ENCODE measurements around the gene KCTD11. TPM values are rescaled to one million over a fixed set of nuclear protein-coding genes. Genes with fewer than 3 reads are reported as not detected.
A peak's percentile ranks its signal among the peaks of the same experiment; 100 is the strongest.

The KCTD11 gene
- total and polyA plus RNA-seq, 2 experiments from 2014 or later, result 2.2 to 7.7 TPM

GRCh38 chr17:7348478-7349242 is 3.3 kb upstream of the KCTD11 start (continued):
- no peak for TF ChIP-seq CTCF (conservative IDR thresholded peaks at IDR 0.05; ENCODE audit: low read depth in 2 of 2)
- no peak for TF ChIP-seq JUNB (IDR thresholded peaks at IDR 0.05; ENCODE audit: unreplicated experiment)
- TF ChIP-seq ZNF114 (CRISPR knock-in tag; IDR thresholded peaks at IDR 0.05), result no peak
- TF ChIP-seq NANOG (IDR thresholded peaks at IDR 0.05; ENCODE audit: borderline replicate concordance), result no peak
- TF ChIP-seq CREB1 (CRISPR knock-in tag; IDR thresholded peaks at IDR 0.05; ENCODE audit: low read depth), result no peak
- TF ChIP-seq, protein P1, sequence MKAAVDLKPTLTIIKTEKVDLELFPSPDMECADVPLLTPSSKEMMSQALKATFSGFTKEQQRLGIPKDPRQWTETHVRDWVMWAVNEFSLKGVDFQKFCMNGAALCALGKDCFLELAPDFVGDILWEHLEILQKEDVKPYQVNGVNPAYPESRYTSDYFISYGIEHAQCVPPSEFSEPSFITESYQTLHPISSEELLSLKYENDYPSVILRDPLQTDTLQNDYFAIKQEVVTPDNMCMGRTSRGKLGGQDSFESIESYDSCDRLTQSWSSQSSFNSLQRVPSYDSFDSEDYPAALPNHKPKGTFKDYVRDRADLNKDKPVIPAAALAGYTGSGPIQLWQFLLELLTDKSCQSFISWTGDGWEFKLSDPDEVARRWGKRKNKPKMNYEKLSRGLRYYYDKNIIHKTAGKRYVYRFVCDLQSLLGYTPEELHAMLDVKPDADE (IDR thresholded peaks at IDR 0.05), result no peak
- no peak for TF ChIP-seq REST (IDR thresholded peaks at IDR 0.05; ENCODE audit: unreplicated experiment)
- no peak for TF ChIP-seq EZH2 (IDR thresholded peaks at IDR 0.05; ENCODE audit: low read depth, unreplicated experiment)
- TF ChIP-seq STAT1 (IDR thresholded peaks at IDR 0.05; ENCODE audit: unreplicated experiment), result no peak
- no peak for TF ChIP-seq EZH2phosphoT487 (IDR thresholded peaks at IDR 0.05; ENCODE audit: unreplicated experiment)

GRCh38 chr17:7352503-7352889 is 534 bp downstream of the KCTD11 start:
- Histone ChIP-seq H4K20me1 (replicated peaks; ENCODE audit: insufficient read depth) (no peaks in the 10 kb centered on the region; the same call in 1 of the 2 replicates), H3K4me2 (peak overlapping the region; percentile 99), H3K4me1 (ENCODE audit: insufficient read depth) (peaks cover 24% of the 10 kb centered on the region), H3K36me3 (ENCODE audit: insufficient read depth) (no peaks in the 10 kb centered on the region), H3K79me2 (replicated peaks; ENCODE audit: insufficient read depth) (no peaks in the 10 kb centered on the region), H3K4me3 (peak overlapping the region; percentile 96), H3K27ac (ENCODE audit: low read depth) (no peak overlapping the region), H3K9me2 (ENCODE audit: insufficient read depth) (no peaks in the 10 kb centered on the region), H2AFZ (peak overlapping the region; percentile 69; the same call in 1 of the 2 replicates), H3F3A (replicated peaks; ENCODE audit: low read depth) (peaks cover 18% of the 10 kb centered on the region), H3K27me3 (ENCODE audit: insufficient read depth) (no peaks in the 10 kb centered on the region)
- Mint-ChIP-seq H3K27me3 (ENCODE audit: insufficient read depth, low read depth, poor library complexity) (peaks cover 47% of the 10 kb centered on the region), H3K9me3 (no peaks in the 10 kb centered on the region), H3K27ac (peak overlapping the region; percentile 42; the same call in 1 of the 2 replicates), H3K4me3 (peak overlapping the region; percentile 82), H3K4me1 (peaks cover 34% of the 10 kb centered on the region), H3K36me3 (ENCODE audit: low read depth) (peaks cover 4% of the 10 kb centered on the region; the same call in 1 of the 3 replicates)
- TF ChIP-seq REST (IDR thresholded peaks at IDR 0.05; ENCODE audit: unreplicated experiment) (no peak), JUNB (IDR thresholded peaks at IDR 0.05; ENCODE audit: unreplicated experiment) (no peak), POLR2AphosphoS5 (IDR thresholded peaks at IDR 0.05; ENCODE audit: low read depth) (no peak), ZNF331 (CRISPR knock-in tag; IDR thresholded peaks at IDR 0.05; ENCODE audit: low read depth) (no peak), CTCF (conservative IDR thresholded peaks at IDR 0.05; ENCODE audit: low read depth in 2 of 2) (peak in 1 of 2 experiments; percentile 59; a peak in 1 of 4 replicates)
- ATAC-seq (no peak), DNase-seq (ENCODE audit: low spot score) (no peak)
